ENCODE data around the gene TRIO.

Gene TRIO

GRCh38 chr5:14286007-14286406 is 142.9 kb downstream of the TRIO start:
- H3K4me1 ChIP-seq (ENCODE audit: control insufficient read depth in 1 of 2, insufficient read depth in 1 of 2, low read depth in 1 of 2, low read length in 1 of 2), result no peaks in the 10 kb centered on the region
- no peaks in the 10 kb centered on the region for H3K27me3 ChIP-seq
- H3K27ac ChIP-seq, result no peak overlapping the region
- H3K4me3 ChIP-seq (ENCODE audit: low read depth in 1 of 2, low read length in 1 of 2), result no peak overlapping the region
- H3K9me3 ChIP-seq, result no peaks in the 10 kb centered on the region
- TF ChIP-seq CTCF (IDR thresholded peaks at IDR 0.05), result no peak
- peaks cover 1% of the 10 kb centered on the region for H3K36me3 ChIP-seq

- TF ChIP-seq CTCF (IDR thresholded peaks at IDR 0.05), result no peak
- Histone ChIP-seq H3K9me3 (no peaks in the 10 kb centered on the region), H3K27ac (no peak overlapping the region), H3K36me3 (peaks cover 5% of the 10 kb centered on the region), H3K4me3 (ENCODE audit: low read depth in 1 of 2, low read length in 1 of 2) (no peak overlapping the region), H3K27me3 (no peaks in the 10 kb centered on the region), H3K4me1 (ENCODE audit: control insufficient read depth in 1 of 2, insufficient read depth in 1 of 2, low read depth in 1 of 2, low read length in 1 of 2) (no peaks in the 10 kb centered on the region)
These were observed 143.7 kb downstream of the TRIO start for GRCh38 chr5:14286574-14287421.

- H3K36me3 ChIP-seq, result peaks cover 5% of the 10 kb centered on the region
- H3K4me3 ChIP-seq (ENCODE audit: low read depth in 1 of 2, low read length in 1 of 2), result no peak overlapping the region
- TF ChIP-seq CTCF (IDR thresholded peaks at IDR 0.05), result no peak
- no peaks in the 10 kb centered on the region for H3K4me1 ChIP-seq (ENCODE audit: control insufficient read depth in 1 of 2, insufficient read depth in 1 of 2, low read depth in 1 of 2, low read length in 1 of 2)
- H3K9me3 ChIP-seq, result no peaks in the 10 kb centered on the region
- H3K27me3 ChIP-seq, result no peaks in the 10 kb centered on the region
- peak overlapping the region; percentile 13 for H3K27ac ChIP-seq
These were observed 149.9 kb downstream of the TRIO start for GRCh38 chr5:14292766-14293658.

GRCh38 chr5:14295610-14296009 is 152.5 kb downstream of the TRIO start:
- H3K36me3 ChIP-seq, result peaks cover 5% of the 10 kb centered on the region

More at GRCh38 chr5:14295610-14296009, 152.5 kb downstream of the TRIO start:
- Histone ChIP-seq H3K9me3 (no peaks in the 10 kb centered on the region), H3K4me1 (ENCODE audit: control insufficient read depth in 1 of 2, insufficient read depth in 1 of 2, low read depth in 1 of 2, low read length in 1 of 2) (no peaks in the 10 kb centered on the region), H3K27ac (no peak overlapping the region), H3K27me3 (no peaks in the 10 kb centered on the region), H3K4me3 (ENCODE audit: low read depth in 1 of 2, low read length in 1 of 2) (no peak overlapping the region)
- no peak for TF ChIP-seq CTCF (IDR thresholded peaks at IDR 0.05)

All from neutrophil (primary cell).